Liver (tissue), 3 donors: ENCODE results near the gene C18orf32.

Experiments used
- CTCF ChIP-seq: fragments of 150-350 bp; IDR thresholded peaks from 2 replicates; pipeline ENCODE4 v1.5.1; 2017; ENCODE audit warnings: improper control_type of control experiment, low read depth, low read length; ENCODE audit not compliant: missing input control
- GABPA ChIP-seq, 2 donors: IDR thresholded peaks in 1 of 2; conservative IDR thresholded peaks in 1 of 2; 2 replicates each; pipeline ENCODE4 v1.6.1; 2016; ENCODE audit warnings: antibody characterized with exemption in 2 of 2, mild to moderate bottlenecking in 1 of 2, moderate library complexity in 1 of 2
- RAD21 ChIP-seq, 2 donors: IDR thresholded peaks; 2 replicates each; pipeline ENCODE4 v1.6.1; 2016; ENCODE audit warnings: antibody characterized with exemption in 2 of 2, mild to moderate bottlenecking in 2 of 2
- YY1 ChIP-seq: IDR thresholded peaks from 2 replicates; pipeline ENCODE4 v1.6.1; 2016; ENCODE audit warnings: antibody characterized with exemption, mild to moderate bottlenecking
- donor health status: healthy.
- donor health status: healthy.

DNA sequence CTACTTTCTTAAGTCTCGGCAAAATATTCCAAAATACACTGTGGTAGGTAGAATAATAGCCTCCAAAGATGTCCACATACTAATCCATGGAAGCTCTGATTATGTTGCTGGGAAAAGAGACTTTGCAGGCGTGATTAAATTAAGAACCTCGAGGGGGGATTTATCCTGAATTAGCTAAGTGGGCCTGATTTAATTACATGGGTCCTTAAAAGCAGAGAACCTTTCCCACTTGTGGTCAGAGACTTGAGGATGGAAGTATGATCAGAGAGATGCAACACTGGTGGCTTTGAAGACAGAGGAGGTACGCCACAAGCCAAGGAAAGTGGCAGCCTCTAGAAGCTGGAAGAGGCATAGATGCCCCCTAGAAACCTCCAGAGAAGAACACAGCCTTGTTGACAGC, 29.4 kb downstream of the C18orf32 start:
- TF ChIP-seq GABPA (IDR thresholded peaks at IDR 0.05 in 1 of 2, conservative IDR thresholded peaks at IDR 0.05 in 1 of 2) (no peak), CTCF (no peak), YY1 (no peak), RAD21 (IDR thresholded peaks at IDR 0.05) (no peak)
